ENCODE measurements around the gene PPIE.
"Not testable (repeated sequence)": the region's sequence is repeated elsewhere in the genome, so short reads cannot be mapped to it uniquely, and the experiment has no call there.

PPIE gene

DNA sequence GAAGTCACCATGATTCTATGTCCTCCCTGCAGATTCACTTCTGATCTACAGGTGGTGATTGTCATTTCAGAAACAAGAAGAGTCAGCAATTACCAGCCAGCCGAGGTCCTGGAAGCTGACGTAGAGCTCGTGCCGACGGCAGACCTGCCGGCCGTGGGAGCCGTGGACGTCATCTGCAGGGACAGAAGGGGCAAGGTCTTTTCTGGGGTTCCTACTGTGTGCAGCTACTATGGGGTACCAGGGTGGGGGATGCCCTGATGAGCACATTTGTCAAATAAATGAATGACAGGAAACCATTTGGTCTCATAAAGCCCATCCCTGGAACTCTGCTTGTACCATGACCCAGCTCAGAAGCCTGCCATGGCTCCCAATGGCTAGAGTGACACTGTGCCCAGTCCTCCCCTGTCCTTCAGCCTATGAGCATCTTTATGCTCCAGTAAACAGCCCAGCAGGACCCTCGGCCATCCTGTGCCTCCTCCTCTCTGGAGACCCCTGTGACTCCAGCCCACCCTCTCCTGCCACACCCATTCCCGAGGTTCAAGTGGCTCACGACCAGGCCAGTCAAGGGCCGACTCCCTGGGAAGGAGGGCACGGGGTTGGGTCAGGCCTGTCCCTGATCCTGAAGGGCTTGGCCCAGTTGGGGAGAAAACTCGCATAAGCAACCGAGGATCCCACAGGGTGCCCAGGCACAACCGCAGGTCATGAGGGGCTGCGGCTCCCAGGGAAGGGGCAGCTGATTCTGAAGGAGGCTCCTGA, 25.1 kb downstream of the PPIE start:
- H3K36me3 ChIP-seq (ENCODE audit: control insufficient read depth in 1 of 2, insufficient read depth in 2 of 2, low read depth in 1 of 2, low read length in 2 of 2) = peaks cover 8 to 13% of the 10 kb centered on the region in 2 experiments
- not testable (repeated sequence) for H3K79me1 ChIP-seq (replicated peaks; ENCODE audit: low read length, poor library complexity, severe bottlenecking); H2BK120ac ChIP-seq (ENCODE audit: low read depth, low read length); H3K9ac ChIP-seq (ENCODE audit: low read length); DNase-seq; H4K91ac ChIP-seq (ENCODE audit: low read length); H2AK5ac ChIP-seq (ENCODE audit: low read length, severe bottlenecking); H3K4ac ChIP-seq (ENCODE audit: low read depth in 1 of 2, low read length in 2 of 2); H3K14ac ChIP-seq (ENCODE audit: low read length in 2 of 2); H2BK12ac ChIP-seq (ENCODE audit: low read length in 2 of 2); H3K4me1 ChIP-seq (ENCODE audit: control insufficient read depth, insufficient read depth, low read depth, low read length); H3K27me3 ChIP-seq (ENCODE audit: control insufficient read depth in 1 of 2, insufficient read depth in 1 of 2, low read length in 2 of 2); H3K4me2 ChIP-seq (ENCODE audit: low read length, poor library complexity, severe bottlenecking); H3K23ac ChIP-seq (ENCODE audit: low read length in 2 of 2); H4K8ac ChIP-seq (ENCODE audit: low read length); H3K18ac ChIP-seq (ENCODE audit: low read depth in 1 of 2, low read length in 2 of 2); H2BK5ac ChIP-seq (ENCODE audit: low read depth, low read length, poor library complexity, severe bottlenecking); H2BK15ac ChIP-seq (ENCODE audit: low read depth, poor library complexity, severe bottlenecking); H2AFZ ChIP-seq (ENCODE audit: low read depth, low read length); H3K27ac ChIP-seq (ENCODE audit: low read length, poor library complexity, severe bottlenecking); H3K9me3 ChIP-seq (ENCODE audit: control insufficient read depth, low read length); H3K4me3 ChIP-seq (ENCODE audit: insufficient read depth in 1 of 2, low read depth in 1 of 2, low read length in 2 of 2)
- WGBS = 87% methylated on average over 9 of the region's 18 CpGs

DNA sequence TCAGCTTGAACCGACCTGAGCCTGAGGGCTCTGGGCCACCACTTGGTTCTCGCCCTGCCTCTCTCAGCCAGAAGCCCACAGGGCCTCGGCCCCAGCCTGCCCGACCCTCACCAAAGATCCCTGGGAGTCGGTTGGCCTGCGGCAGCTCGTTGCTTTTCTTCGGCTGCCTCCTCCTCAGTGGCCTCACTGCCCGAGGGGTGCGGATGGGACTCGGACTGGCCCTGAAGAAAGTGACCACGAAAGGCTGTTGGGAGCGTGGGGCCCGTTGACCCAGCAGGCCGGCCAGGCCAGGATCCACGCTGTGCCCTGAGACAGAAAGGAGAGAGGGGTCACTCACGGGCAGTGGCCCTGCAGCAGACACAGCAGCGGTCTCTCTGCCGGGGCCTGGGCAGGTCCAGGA, 25.8 kb downstream of the PPIE start:
- not testable (repeated sequence) for H3K36me3 ChIP-seq (ENCODE audit: control insufficient read depth in 1 of 2, insufficient read depth in 2 of 2, low read depth in 1 of 2, low read length in 2 of 2); H2BK12ac ChIP-seq (ENCODE audit: low read length in 2 of 2); H3K4ac ChIP-seq (ENCODE audit: low read depth in 1 of 2, low read length in 2 of 2); H3K14ac ChIP-seq (ENCODE audit: low read length in 2 of 2); H2BK5ac ChIP-seq (ENCODE audit: low read depth, low read length, poor library complexity, severe bottlenecking); H4K91ac ChIP-seq (ENCODE audit: low read length); H3K18ac ChIP-seq (ENCODE audit: low read depth in 1 of 2, low read length in 2 of 2); H4K8ac ChIP-seq (ENCODE audit: low read length); H3K4me2 ChIP-seq (ENCODE audit: low read length, poor library complexity, severe bottlenecking); H2BK15ac ChIP-seq (ENCODE audit: low read depth, poor library complexity, severe bottlenecking); H2AFZ ChIP-seq (ENCODE audit: low read depth, low read length); H3K4me1 ChIP-seq (ENCODE audit: control insufficient read depth, insufficient read depth, low read depth, low read length); H3K9me3 ChIP-seq (ENCODE audit: control insufficient read depth, low read length); DNase-seq; H2AK5ac ChIP-seq (ENCODE audit: low read length, severe bottlenecking); H2BK120ac ChIP-seq (ENCODE audit: low read depth, low read length); H3K27me3 ChIP-seq (ENCODE audit: control insufficient read depth in 1 of 2, insufficient read depth in 1 of 2, low read length in 2 of 2); H3K23ac ChIP-seq (ENCODE audit: low read length in 2 of 2); H3K79me1 ChIP-seq (replicated peaks; ENCODE audit: low read length, poor library complexity, severe bottlenecking); H3K27ac ChIP-seq (ENCODE audit: low read length, poor library complexity, severe bottlenecking); H3K4me3 ChIP-seq (ENCODE audit: insufficient read depth in 1 of 2, low read depth in 1 of 2, low read length in 2 of 2); H3K9ac ChIP-seq (ENCODE audit: low read length)
- no CpG with 5 or more reads among the region's 19 CpGs for WGBS

DNA sequence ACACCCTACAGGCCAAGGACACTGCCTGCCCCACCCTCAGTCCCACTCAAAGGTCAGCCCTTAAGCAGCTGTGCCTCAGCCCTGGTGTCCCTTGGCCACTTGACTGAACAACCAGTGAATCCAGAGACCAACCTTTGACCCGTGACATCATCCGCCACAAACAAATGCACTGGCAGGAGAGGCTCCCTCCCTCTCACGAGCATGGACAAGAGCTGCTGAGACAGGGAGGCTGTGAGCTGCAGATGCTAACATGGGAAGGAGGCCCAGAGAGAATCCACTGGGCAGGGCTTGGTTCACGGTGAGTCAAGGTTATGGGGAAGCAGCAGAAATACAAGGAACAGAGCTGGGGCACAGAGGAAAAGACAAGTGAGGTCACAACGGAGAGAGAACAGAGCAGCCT, 27.8 kb downstream of the PPIE start:
- H3K4me1 ChIP-seq (ENCODE audit: control insufficient read depth, insufficient read depth, low read depth, low read length) = not testable (repeated sequence)

GRCh38 chr1:39769502-39769901, 30.8 kb downstream of the PPIE start:
- H3K4me3 ChIP-seq (ENCODE audit: insufficient read depth in 1 of 2, low read depth in 1 of 2, low read length in 2 of 2); H3K14ac ChIP-seq (ENCODE audit: low read length in 2 of 2); H3K4me2 ChIP-seq (ENCODE audit: low read length, poor library complexity, severe bottlenecking); H4K8ac ChIP-seq (ENCODE audit: low read length); H3K23ac ChIP-seq (ENCODE audit: low read length in 2 of 2); H2BK5ac ChIP-seq (ENCODE audit: low read depth, low read length, poor library complexity, severe bottlenecking); H3K27ac ChIP-seq (ENCODE audit: low read length, poor library complexity, severe bottlenecking); H3K9ac ChIP-seq (ENCODE audit: low read length); H3K36me3 ChIP-seq (ENCODE audit: control insufficient read depth in 1 of 2, insufficient read depth in 2 of 2, low read depth in 1 of 2, low read length in 2 of 2); H3K4me1 ChIP-seq (ENCODE audit: control insufficient read depth, insufficient read depth, low read depth, low read length); H3K79me1 ChIP-seq (replicated peaks; ENCODE audit: low read length, poor library complexity, severe bottlenecking); H3K27me3 ChIP-seq (ENCODE audit: control insufficient read depth in 1 of 2, insufficient read depth in 1 of 2, low read length in 2 of 2); H2AK5ac ChIP-seq (ENCODE audit: low read length, severe bottlenecking); H2BK15ac ChIP-seq (ENCODE audit: low read depth, poor library complexity, severe bottlenecking); H2BK12ac ChIP-seq (ENCODE audit: low read length in 2 of 2); H3K9me3 ChIP-seq (ENCODE audit: control insufficient read depth, low read length); H4K91ac ChIP-seq (ENCODE audit: low read length); H2AFZ ChIP-seq (ENCODE audit: low read depth, low read length); DNase-seq; H2BK120ac ChIP-seq (ENCODE audit: low read depth, low read length); H3K4ac ChIP-seq (ENCODE audit: low read depth in 1 of 2, low read length in 2 of 2); H3K18ac ChIP-seq (ENCODE audit: low read depth in 1 of 2, low read length in 2 of 2): not testable (repeated sequence)
- 79% methylated on average over 5 of the region's 19 CpGs for WGBS

More for the DNA sequence above, 27.8 kb downstream of the PPIE start:
- H3K4me3 ChIP-seq (ENCODE audit: insufficient read depth in 1 of 2, low read depth in 1 of 2, low read length in 2 of 2); H3K4ac ChIP-seq (ENCODE audit: low read depth in 1 of 2, low read length in 2 of 2); H3K23ac ChIP-seq (ENCODE audit: low read length in 2 of 2); H3K14ac ChIP-seq (ENCODE audit: low read length in 2 of 2); H3K27me3 ChIP-seq (ENCODE audit: control insufficient read depth in 1 of 2, insufficient read depth in 1 of 2, low read length in 2 of 2); H4K8ac ChIP-seq (ENCODE audit: low read length); H3K36me3 ChIP-seq (ENCODE audit: control insufficient read depth in 1 of 2, insufficient read depth in 2 of 2, low read depth in 1 of 2, low read length in 2 of 2); H2BK15ac ChIP-seq (ENCODE audit: low read depth, poor library complexity, severe bottlenecking); H3K9ac ChIP-seq (ENCODE audit: low read length); H3K4me2 ChIP-seq (ENCODE audit: low read length, poor library complexity, severe bottlenecking); H2BK5ac ChIP-seq (ENCODE audit: low read depth, low read length, poor library complexity, severe bottlenecking); H3K27ac ChIP-seq (ENCODE audit: low read length, poor library complexity, severe bottlenecking); H2AK5ac ChIP-seq (ENCODE audit: low read length, severe bottlenecking); H2BK120ac ChIP-seq (ENCODE audit: low read depth, low read length); H3K79me1 ChIP-seq (replicated peaks; ENCODE audit: low read length, poor library complexity, severe bottlenecking); H2AFZ ChIP-seq (ENCODE audit: low read depth, low read length); DNase-seq; H3K9me3 ChIP-seq (ENCODE audit: control insufficient read depth, low read length); H4K91ac ChIP-seq (ENCODE audit: low read length); H2BK12ac ChIP-seq (ENCODE audit: low read length in 2 of 2); H3K18ac ChIP-seq (ENCODE audit: low read depth in 1 of 2, low read length in 2 of 2): not testable (repeated sequence)
- WGBS = no CpG with 5 or more reads among the region's 5 CpGs
